Measurements from ENCODE around the gene NFKBIA.
"Not testable (repeated sequence)": the region's sequence is repeated elsewhere in the genome, so short reads cannot be mapped to it uniquely, and the experiment has no call there.

Gene NFKBIA

GRCh38 chr14:35390577-35391387 is 13.8 kb downstream of the NFKBIA start:
- DNase-seq (ENCODE audit: low spot score) = no peak

GRCh38 chr14:35389315-35389667 is 15.3 kb downstream of the NFKBIA start:
- DNase-seq (ENCODE audit: low spot score) = no peak

- no peak for DNase-seq (ENCODE audit: low spot score)
Observed at GRCh38 chr14:35388656-35389314, 15.8 kb downstream of the NFKBIA start.

- DNase-seq (ENCODE audit: low spot score) = no peak
Observed at GRCh38 chr14:35387713-35388579, 16.6 kb downstream of the NFKBIA start.

- no peak for DNase-seq (ENCODE audit: low spot score)
Observed at GRCh38 chr14:35387219-35387618, 17.3 kb downstream of the NFKBIA start.

- no peak for DNase-seq (ENCODE audit: low spot score)
Observed at GRCh38 chr14:35386673-35387125, 17.9 kb downstream of the NFKBIA start.

GRCh38 chr14:35385042-35385839 is 19.3 kb downstream of the NFKBIA start:
- no peak for DNase-seq (ENCODE audit: low spot score)

- no peak for DNase-seq (ENCODE audit: low spot score)
Observed at GRCh38 chr14:35384455-35385041, 20.0 kb downstream of the NFKBIA start.

GRCh38 chr14:35383569-35384454 is 20.7 kb downstream of the NFKBIA start:
- no peak for DNase-seq (ENCODE audit: low spot score)

- no peak for DNase-seq (ENCODE audit: low spot score)
Observed at GRCh38 chr14:35380794-35381193, 23.8 kb downstream of the NFKBIA start.

- DNase-seq (ENCODE audit: low spot score) = not testable (repeated sequence)
Observed at GRCh38 chr14:35379234-35379933, 25.2 kb downstream of the NFKBIA start.

GRCh38 chr14:35378425-35379233 is 25.9 kb downstream of the NFKBIA start:
- DNase-seq (ENCODE audit: low spot score) = no peak

GRCh38 chr14:35375558-35376025 is 29.0 kb downstream of the NFKBIA start:
- no peak for DNase-seq (ENCODE audit: low spot score)

GRCh38 chr14:35374263-35374712 is 30.3 kb downstream of the NFKBIA start:
- DNase-seq (ENCODE audit: low spot score) = no peak

- DNase-seq (ENCODE audit: low spot score) = not testable (repeated sequence)
Observed at GRCh38 chr14:35373208-35373607, 31.3 kb downstream of the NFKBIA start.

- DNase-seq (ENCODE audit: low spot score) = no peak
Observed at GRCh38 chr14:35370969-35371368, 33.6 kb downstream of the NFKBIA start.

GRCh38 chr14:35369701-35370191 is 34.8 kb downstream of the NFKBIA start:
- no peak for DNase-seq (ENCODE audit: low spot score)
